CD4-positive, alpha-beta T cell treated with Interleukin-10 for 1 hour (primary cell): ENCODE data around the gene FARP1.

Source experiments
- DNase-seq: peaks from one replicate; pipeline ENCODE4 v3.0.0-alpha.2; 2020

The FARP1 gene

GRCh38 chr13:98134901-98135300 lies 8.0 kb upstream of the FARP1 start:
- DNase-seq, result no peak

- DNase-seq, result no peak
Observed at GRCh38 chr13:98141091-98141490, 1.8 kb upstream of the FARP1 start.

GRCh38 chr13:98141509-98142379 lies 1.1 kb upstream of the FARP1 start:
- no peak for DNase-seq

DNA sequence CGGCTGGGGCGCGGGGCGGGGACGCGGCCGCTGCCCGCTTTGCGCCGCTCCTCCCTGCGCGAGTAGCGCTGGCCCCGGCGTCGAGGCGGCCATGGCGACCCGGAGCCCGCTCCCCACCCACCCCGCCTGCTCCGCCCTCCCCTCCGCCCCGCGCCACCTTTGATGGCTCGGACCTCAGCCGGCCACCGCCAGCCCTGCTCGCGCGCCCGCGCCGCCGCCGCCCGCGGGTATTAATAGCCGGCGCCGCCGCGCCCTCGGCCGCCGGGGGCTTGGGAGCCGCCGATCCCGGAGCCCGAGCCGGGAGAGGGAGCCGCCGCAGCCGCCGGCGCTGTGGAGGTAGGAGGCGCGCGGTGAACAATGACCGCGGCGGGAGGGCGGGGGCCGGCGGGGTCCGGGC lies 261 bp downstream of the FARP1 start:
- DNase-seq, result no peak

- no peak for DNase-seq
Observed at GRCh38 chr13:98143601-98144026, 720 bp downstream of the FARP1 start.

GRCh38 chr13:98144027-98144741 lies 1.3 kb downstream of the FARP1 start:
- no peak for DNase-seq

GRCh38 chr13:98144801-98145350 lies 2.0 kb downstream of the FARP1 start:
- DNase-seq, result no peak

DNA sequence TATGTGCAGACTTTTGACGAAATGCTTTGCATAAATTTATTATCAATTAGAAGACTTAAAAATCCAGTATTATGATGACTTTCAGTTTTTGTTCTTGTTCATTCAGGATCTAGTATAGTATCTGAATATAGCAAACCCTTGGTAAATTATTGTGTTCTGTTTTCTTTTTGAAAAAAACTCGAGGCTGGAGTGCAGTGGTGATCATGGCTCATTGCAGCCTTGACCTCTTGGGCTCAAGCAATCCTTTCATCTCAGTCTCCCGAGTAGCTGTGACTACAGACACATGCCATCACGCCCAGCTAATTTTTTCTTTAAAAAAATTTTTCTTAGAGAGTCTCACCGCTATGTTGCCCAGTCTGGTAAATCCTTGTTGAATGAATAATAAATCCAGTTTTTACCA lies 4.6 kb downstream of the FARP1 start:
- no peak for DNase-seq

- DNase-seq, result no peak
Observed at GRCh38 chr13:98150832-98151479, 8.1 kb downstream of the FARP1 start.

GRCh38 chr13:98155475-98156109 lies 12.7 kb downstream of the FARP1 start:
- no peak for DNase-seq

- DNase-seq, result no peak
Observed at GRCh38 chr13:98156259-98156658, 13.4 kb downstream of the FARP1 start.

GRCh38 chr13:98157188-98157587 lies 14.3 kb downstream of the FARP1 start:
- no peak for DNase-seq

- no peak for DNase-seq
Observed at GRCh38 chr13:98157609-98158008, 14.7 kb downstream of the FARP1 start.

DNA sequence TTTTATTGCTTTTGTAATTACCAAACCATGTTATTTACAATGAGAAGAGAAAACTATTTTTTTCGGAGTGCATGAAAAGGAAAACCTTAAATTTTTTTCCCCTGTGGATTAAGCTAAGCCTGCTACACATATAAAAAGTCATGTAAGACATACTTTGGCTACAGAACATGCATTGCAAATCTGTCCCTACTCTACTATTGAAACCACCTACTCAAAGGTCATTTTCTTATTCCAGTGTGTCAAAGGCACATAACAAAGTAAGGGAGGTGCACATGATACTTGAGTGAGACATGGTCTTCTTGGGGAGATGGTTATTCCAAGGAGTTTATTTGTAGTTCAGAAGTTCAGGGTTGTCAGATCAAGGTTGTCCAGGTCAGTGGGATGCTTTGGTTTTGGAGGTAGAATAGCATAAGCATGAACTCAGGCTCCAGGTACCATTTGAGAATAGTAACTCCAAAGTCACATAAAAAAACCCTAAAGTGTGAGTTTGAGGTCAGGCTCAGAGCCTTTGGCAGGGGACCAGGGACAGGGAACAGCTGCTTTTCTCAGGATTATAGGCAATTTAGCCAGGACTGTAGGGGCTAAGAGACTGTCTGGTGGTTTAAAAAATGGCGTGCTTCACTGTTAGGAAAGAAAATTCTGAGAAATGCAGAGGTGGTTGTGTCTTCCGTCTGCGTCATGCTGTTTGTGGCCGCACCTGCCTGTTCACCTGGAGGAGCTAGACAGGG lies 15.4 kb downstream of the FARP1 start:
- DNase-seq, result no peak

DNA sequence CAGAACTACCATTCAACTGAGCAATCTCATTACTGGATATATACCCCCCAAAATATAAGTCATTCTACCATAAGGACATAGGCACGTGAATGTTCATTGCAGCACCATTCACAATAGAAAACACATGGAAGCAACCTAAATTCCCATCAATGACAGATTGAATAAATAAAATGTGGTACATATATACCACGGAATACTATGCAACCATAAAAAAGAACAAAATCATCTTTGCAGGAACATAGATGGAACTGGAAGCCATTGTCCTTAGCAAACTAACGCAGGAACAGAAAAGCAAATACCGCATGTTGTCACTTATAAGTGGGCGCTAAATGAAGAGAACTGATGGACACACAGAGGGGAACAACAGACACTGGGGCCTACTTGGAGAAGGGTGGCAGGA lies 20.0 kb downstream of the FARP1 start:
- DNase-seq, result no peak

DNA sequence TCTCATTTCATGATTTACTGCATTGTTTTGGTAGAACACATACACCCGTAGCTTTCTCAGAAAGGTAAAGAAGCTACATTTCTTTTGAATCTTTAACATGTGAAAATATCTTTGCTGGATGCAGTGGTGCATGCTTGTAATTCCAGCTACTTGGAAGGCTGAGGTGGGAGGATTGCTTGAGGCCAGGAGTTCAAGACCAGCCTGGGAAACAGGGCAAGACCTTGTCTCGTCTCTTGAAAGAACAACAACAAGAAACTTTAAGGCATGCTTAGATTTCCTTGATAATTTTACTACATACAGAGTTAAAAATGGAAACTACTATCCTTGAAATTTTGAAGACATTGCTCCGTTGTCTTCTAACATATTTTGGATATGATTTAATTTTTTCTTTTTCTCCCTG lies 26.4 kb downstream of the FARP1 start:
- no peak for DNase-seq

DNA sequence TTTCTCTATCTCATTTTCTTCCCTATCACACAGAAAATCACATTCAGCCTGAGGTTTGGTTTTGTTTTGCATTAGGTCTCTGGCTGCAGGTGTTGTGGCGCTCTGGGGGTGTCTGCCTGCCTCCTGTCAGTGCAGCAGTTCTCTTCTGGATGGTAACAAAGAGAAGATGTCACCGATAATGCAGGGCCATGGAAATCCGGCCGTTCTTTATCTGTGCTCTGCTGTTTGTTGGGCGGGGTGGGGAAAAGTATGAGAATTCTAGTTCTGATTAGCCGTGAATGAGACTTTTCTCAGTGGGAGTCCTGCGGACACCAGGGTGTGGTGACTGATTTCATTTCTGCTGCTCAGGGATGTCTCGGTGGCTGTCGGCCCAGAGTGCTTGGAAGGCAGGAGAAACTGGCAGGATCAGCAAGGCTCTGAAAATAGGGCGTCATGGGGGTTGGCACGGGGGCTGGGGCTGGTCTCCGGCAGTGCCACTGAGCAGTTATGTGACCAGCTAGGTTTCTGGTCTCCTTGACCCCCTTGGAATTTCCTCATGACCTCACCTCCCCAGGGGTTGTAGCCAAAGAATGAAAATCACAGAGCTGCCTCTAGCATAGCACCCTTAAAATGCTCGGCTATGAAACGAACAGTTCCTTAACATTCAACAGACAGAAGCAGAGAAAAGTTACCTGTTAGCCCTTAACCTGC lies 29.2 kb downstream of the FARP1 start:
- no peak for DNase-seq

- DNase-seq, result no peak
Observed at GRCh38 chr13:98172590-98173422, 29.9 kb downstream of the FARP1 start.

- no peak for DNase-seq
Observed at GRCh38 chr13:98173431-98174152, 30.7 kb downstream of the FARP1 start.

DNA sequence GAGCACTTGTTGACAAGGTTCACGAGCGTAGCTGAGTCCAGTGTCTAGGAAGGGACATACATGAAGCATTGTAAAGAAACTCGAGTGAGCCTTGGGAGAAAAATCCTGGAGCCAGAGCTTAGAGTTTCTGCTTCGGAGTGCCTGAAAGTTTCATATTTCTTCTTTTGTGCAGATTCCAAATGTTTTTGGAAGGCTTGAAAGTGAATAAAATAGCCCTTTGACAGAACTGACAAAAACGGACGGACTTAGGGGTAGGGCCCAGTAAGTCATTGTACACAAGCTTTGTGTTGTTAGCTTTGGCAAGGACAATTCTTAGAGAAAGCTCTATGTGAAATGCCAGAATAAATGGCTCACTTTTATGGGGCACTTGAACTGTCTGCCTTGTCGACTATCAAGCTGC lies 31.4 kb downstream of the FARP1 start:
- DNase-seq, result no peak
